ENCODE measurements around the gene TCF21.

The TCF21 gene

GRCh38 chr6:133888929-133889556 lies at the start of gene TCF21:
Gene TCF21, plus strand, starts transcription at chr6:133889113. Its CDS starts 285 bp downstream, at chr6:133889398.
- Mint-ChIP-seq H3K4me1 (peaks cover 35% of the 10 kb centered on the region), H3K27me3 (ENCODE audit: low read depth) (peaks cover 94% of the 10 kb centered on the region), H3K4me3 (peak within 1 kb of the TSS; percentile 95 to 98 (median 96)), H3K27ac (peak within 1 kb of the TSS; percentile 76 to 99 (median 97)), H3K9me3 (no peaks in the 10 kb centered on the region), H3K36me3 (ENCODE audit: low read depth) (peaks cover 43% of the 10 kb centered on the region)
- TF ChIP-seq CTCF (IDR thresholded peaks at IDR 0.05; ENCODE audit: unreplicated experiment in 3 of 3): no peak

GRCh38 chr6:133841176-133841575 lies 47.7 kb upstream of the TCF21 start:
- Mint-ChIP-seq H3K9me3 (no peaks in the 10 kb centered on the region), H3K36me3 (ENCODE audit: low read depth) (no peaks in the 10 kb centered on the region), H3K4me1 (peaks cover 12% of the 10 kb centered on the region)

GRCh38 chr6:133843098-133843497 lies 45.8 kb upstream of the TCF21 start:
- Mint-ChIP-seq H3K36me3 (ENCODE audit: low read depth) (no peaks in the 10 kb centered on the region), H3K4me3 (no peak overlapping the region), H3K27ac (no peak overlapping the region), H3K4me1 (peaks cover 9% of the 10 kb centered on the region), H3K27me3 (ENCODE audit: low read depth) (no peaks in the 10 kb centered on the region), H3K9me3 (no peaks in the 10 kb centered on the region)
- TF ChIP-seq CTCF (IDR thresholded peaks at IDR 0.05; ENCODE audit: unreplicated experiment in 3 of 3): no peak

More at GRCh38 chr6:133841176-133841575, 47.7 kb upstream of the TCF21 start:
- no peak for TF ChIP-seq CTCF (IDR thresholded peaks at IDR 0.05; ENCODE audit: unreplicated experiment in 3 of 3)
- H3K27me3 Mint-ChIP-seq (ENCODE audit: low read depth): no peaks in the 10 kb centered on the region
- peak overlapping the region; percentile 58 to 71 (median 62) for H3K27ac Mint-ChIP-seq
- no peak overlapping the region for H3K4me3 Mint-ChIP-seq

- no peak for TF ChIP-seq CTCF (IDR thresholded peaks at IDR 0.05; ENCODE audit: unreplicated experiment in 3 of 3)
- H3K4me3 Mint-ChIP-seq: no peak overlapping the region
- no peak overlapping the region for H3K27ac Mint-ChIP-seq
- no peaks in the 10 kb centered on the region for H3K9me3 Mint-ChIP-seq
- peaks cover 6% of the 10 kb centered on the region for H3K4me1 Mint-ChIP-seq
- H3K27me3 Mint-ChIP-seq (ENCODE audit: low read depth): no peaks in the 10 kb centered on the region
- no peaks in the 10 kb centered on the region for H3K36me3 Mint-ChIP-seq (ENCODE audit: low read depth)
Measured at GRCh38 chr6:133844709-133845108, 44.2 kb upstream of the TCF21 start.

- H3K4me1 Mint-ChIP-seq: peaks cover 7% of the 10 kb centered on the region
- H3K9me3 Mint-ChIP-seq: peaks cover 3% of the 10 kb centered on the region
- no peaks in the 10 kb centered on the region for H3K36me3 Mint-ChIP-seq (ENCODE audit: low read depth)
- H3K4me3 Mint-ChIP-seq: peak overlapping the region; percentile 78 to 86 (median 82)
- no peak for TF ChIP-seq CTCF (IDR thresholded peaks at IDR 0.05; ENCODE audit: unreplicated experiment in 3 of 3)
- H3K27ac Mint-ChIP-seq: peak overlapping the region; percentile 39 to 69 (median 57)
- H3K27me3 Mint-ChIP-seq (ENCODE audit: low read depth): peaks cover 74% of the 10 kb centered on the region
Measured at GRCh38 chr6:133854041-133854363, 34.9 kb upstream of the TCF21 start.

Data from nephron (organoid).